Keratinocyte (primary cell): ENCODE data around the gene ZNRF4.

ENCODE experiments used
- CTCF ChIP-seq, 3 experiments: IDR thresholded peaks in 1 of 3; conservative IDR thresholded peaks in 1 of 3; optimal IDR thresholded peaks in 1 of 3; 2 replicates in 2 of 3; 3 replicates in 1 of 3; pipeline versions ENCODE3 to v1.5.1; 2011; ENCODE audit warnings: low read length in 3 of 3, mild to moderate bottlenecking in 3 of 3, moderate library complexity in 2 of 3, control low read depth in 1 of 3, inconsistent platforms in 1 of 3; ENCODE audit not compliant: insufficient read depth in 2 of 3; ENCODE audit errors: extremely low read depth in 1 of 3
- EZH2 ChIP-seq: IDR thresholded peaks from one replicate; pipeline ENCODE4 v1.6.1; 2012; ENCODE audit warnings: inconsistent platforms, mild to moderate bottlenecking, low read length, moderate library complexity

DNA sequence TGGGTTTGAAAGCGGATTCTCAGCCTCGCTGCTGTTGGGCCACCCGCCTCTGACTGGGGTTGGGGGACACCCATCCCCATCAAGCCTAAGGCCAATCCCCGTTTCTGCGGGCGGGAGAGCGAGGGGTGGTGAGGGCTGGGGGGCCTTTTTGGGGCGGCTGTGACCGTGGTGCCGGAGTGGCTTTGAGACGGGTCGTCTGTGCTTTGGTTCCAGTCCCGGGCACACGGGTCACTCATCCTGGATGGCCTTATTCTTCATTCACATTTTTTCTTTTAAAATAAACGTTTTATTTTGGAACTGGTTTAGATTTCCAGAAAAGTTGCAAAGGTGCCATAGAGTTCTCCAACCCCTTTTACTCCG is 1.6 kb downstream of the ZNRF4 start:
- TF ChIP-seq CTCF (optimal IDR thresholded peaks at IDR 0.05 in 1 of 3, IDR thresholded peaks at IDR 0.05 in 1 of 3, conservative IDR thresholded peaks at IDR 0.05 in 1 of 3; ENCODE audit: extremely low read depth in 1 of 3, insufficient read depth in 2 of 3, low read length in 3 of 3) (no peak), EZH2 (no peak)
